Activated CD8-positive, alpha-beta T cell treated with anti-CD3 and anti-CD28 coated beads for 36 hours (primary cell): ENCODE measurements around the gene ARHGAP10. TPM values are rescaled to one million over a fixed set of nuclear protein-coding genes. Genes with fewer than 3 reads are reported as not detected.

Source experiments
- ATAC-seq: fragments of 200-7000 bp; cut with Tn5 transposase; one replicate; pipeline ENCODE4 v1.10.0; 2021; ENCODE audit warnings: mild to moderate bottlenecking, moderate library complexity
- CTCF ChIA-PET: fragments of 350-600 bp; sonication (Branson Sonifier 250); formaldehyde crosslinking; loops from one replicate; lab custom pipeline; 2021; ENCODE audit warnings: antibody characterized with exemption; lab: Charles Lee
- POLR2A ChIA-PET: fragments of 350-600 bp; sonication (Branson Sonifier 250); formaldehyde crosslinking; loops from one replicate; lab custom pipeline; 2021; ENCODE audit warnings: antibody characterized with exemption; lab: Charles Lee
- DNase-seq: peaks from one replicate; pipeline ENCODE4 v3.0.0-alpha.2; 2020
- H3K27ac Mint-ChIP-seq: one replicate; pipeline ENCODE4 v1.8.0; 2021; ENCODE audit warnings: mild to moderate bottlenecking, mixed read lengths
- H3K27me3 Mint-ChIP-seq: one replicate; pipeline ENCODE4 v1.8.0; 2021; ENCODE audit warnings: mixed read lengths
- H3K36me3 Mint-ChIP-seq: one replicate; pipeline ENCODE4 v1.8.0; 2021; ENCODE audit warnings: low read depth, mixed read lengths
- H3K4me1 Mint-ChIP-seq: one replicate; pipeline ENCODE4 v1.8.0; 2021; ENCODE audit warnings: low read depth, mixed read lengths
- H3K4me3 Mint-ChIP-seq: one replicate; pipeline ENCODE4 v1.8.0; 2021; ENCODE audit warnings: mild to moderate bottlenecking, moderate library complexity, mixed read lengths
- H3K9me3 Mint-ChIP-seq: one replicate; pipeline ENCODE4 v1.8.0; 2021; ENCODE audit warnings: mixed read lengths
- CTCF ChIP-seq: fragments of 200-600 bp; IDR thresholded peaks from one replicate; pipeline ENCODE4 v1.8.0; 2022; ENCODE audit warnings: antibody characterized with exemption, mild to moderate bottlenecking
- intact Hi-C: fragments of 100-400 bp; cut with micrococcal nuclease; formaldehyde crosslinking; loops from one replicate; pipeline ENCODE4 v1.10.0; 2022
- total RNA-seq, 2 experiments: library from RNA; stranded (reverse); gene quantifications; one replicate each; pipeline ENCODE4 v1.2.3, GENCODE V29; 2021

ARHGAP10 gene
- total RNA-seq, 2 experiments from 2014 or later = 4.0 to 5.1 TPM

- ChIA-PET CTCF (no interaction called here), POLR2A (no interaction called here)
- ATAC-seq (no peak), DNase-seq (no peak)
- Mint-ChIP-seq H3K27ac (no peak overlapping the region), H3K36me3 (no peaks in the 10 kb centered on the region), H3K4me3 (no peak overlapping the region), H3K4me1 (peaks cover 12% of the 10 kb centered on the region), H3K27me3 (no peaks in the 10 kb centered on the region), H3K9me3 (no peaks in the 10 kb centered on the region)
- intact Hi-C loops = no loop called here
- TF ChIP-seq CTCF = no peak
These were observed 206.6 kb downstream of the ARHGAP10 start for GRCh38 chr4:147938496-147938895.

GRCh38 chr4:147940171-147940570 lies 208.3 kb downstream of the ARHGAP10 start:
- Mint-ChIP-seq H3K27me3 (no peaks in the 10 kb centered on the region), H3K27ac (no peak overlapping the region), H3K36me3 (peaks cover under 1% of the 10 kb centered on the region), H3K9me3 (no peaks in the 10 kb centered on the region), H3K4me3 (no peak overlapping the region), H3K4me1 (peaks cover 26% of the 10 kb centered on the region)
- ChIA-PET CTCF (interaction anchor here (1.1 kb wide), 1 partner anchor 73 kb away, joined by 5 read pairs; no protein-coding TSS in a partner anchor), POLR2A (no interaction called here)
- intact Hi-C loops = no loop called here
- no peak for TF ChIP-seq CTCF
- DNase-seq (no peak), ATAC-seq (no peak)

GRCh38 chr4:147941373-147941772 lies 209.5 kb downstream of the ARHGAP10 start:
- intact Hi-C loops = no loop called here
- no peak overlapping the region for H3K27ac Mint-ChIP-seq
- POLR2A ChIA-PET = no interaction called here
- H3K4me3 Mint-ChIP-seq = no peak overlapping the region
- TF ChIP-seq CTCF = no peak
- peaks cover 2% of the 10 kb centered on the region for H3K36me3 Mint-ChIP-seq
- no peaks in the 10 kb centered on the region for H3K9me3 Mint-ChIP-seq
- no peaks in the 10 kb centered on the region for H3K27me3 Mint-ChIP-seq
- H3K4me1 Mint-ChIP-seq = peaks cover 26% of the 10 kb centered on the region
- ATAC-seq (no peak), DNase-seq (no peak)
- CTCF ChIA-PET = interaction anchor here (1.1 kb wide), 1 partner anchor 75 kb away, joined by 5 read pairs; no protein-coding TSS in a partner anchor

- no peak overlapping the region for H3K4me3 Mint-ChIP-seq
- POLR2A ChIA-PET = no interaction called here
These were observed 210.8 kb downstream of the ARHGAP10 start for GRCh38 chr4:147942729-147943128.

More at GRCh38 chr4:147942729-147943128, 210.8 kb downstream of the ARHGAP10 start:
- peaks cover 4% of the 10 kb centered on the region for H3K36me3 Mint-ChIP-seq
- peaks cover 26% of the 10 kb centered on the region for H3K4me1 Mint-ChIP-seq
- ATAC-seq (peak; percentile 45), DNase-seq (no peak)
- CTCF ChIA-PET = interaction anchor here (1.8 to 2.1 kb wide), 2 partner anchors 76 to 114 kb away, joined by 5 to 8 read pairs; no protein-coding TSS in a partner anchor
- no peak for TF ChIP-seq CTCF
- H3K27ac Mint-ChIP-seq = peak overlapping the region; percentile 58
- no peaks in the 10 kb centered on the region for H3K27me3 Mint-ChIP-seq
- intact Hi-C loops = no loop called here
- no peaks in the 10 kb centered on the region for H3K9me3 Mint-ChIP-seq
